IMR-90 (cell line): ENCODE results near the gene ESR1. TPM values are rescaled to one million over a fixed set of nuclear protein-coding genes. Genes with fewer than 3 reads are reported as not detected.

ENCODE experiments used
- ATAC-seq: fragments of 200-7000 bp; cut with Tn5 transposase; 2 replicates; pipeline ENCODE4 v1.9.1; 2020; ENCODE audit warnings: low read depth, mild to moderate bottlenecking, moderate library complexity
- BruUV-seq: library from RNA; stranded (reverse); fragments of 400-500 nt; replicated peaks from 2 replicates; lab custom pipeline; 2021; lab: Mats Ljungman, UMichigan
- CTCF ChIA-PET: fragments of 300-600 bp; formaldehyde crosslinking; extraction: SDS; loops from one replicate; lab custom pipeline; 2021; ENCODE audit warnings: antibody characterized with exemption; lab: Yijun Ruan, JAX
- POLR2A ChIA-PET: fragments of 300-600 bp; sonication (Branson Sonifier 250); formaldehyde crosslinking; loops from one replicate; lab custom pipeline; 2022; ENCODE audit warnings: antibody characterized with exemption; ENCODE audit not compliant: unreplicated experiment; lab: Charles Lee
- DNase-seq: peaks from one replicate; pipeline ENCODE4 v3.0.0; 2013
- H2AFZ ChIP-seq: replicated peaks from 2 replicates; pipeline ENCODE3; 2013; ENCODE audit warnings: low read length, mild to moderate bottlenecking; ENCODE audit not compliant: poor library complexity
- H2AK5ac ChIP-seq: 2 replicates; pipeline ENCODE4 v1.6.1; 2013; ENCODE audit warnings: low read depth, low read length, inconsistent platforms
- H2AK9ac ChIP-seq: replicated peaks from 2 replicates; pipeline ENCODE3; 2013; ENCODE audit warnings: mild to moderate bottlenecking, low read depth, low read length, moderate library complexity; ENCODE audit not compliant: poor library complexity
- H2BK120ac ChIP-seq: 2 replicates; pipeline ENCODE4 v1.6.1; 2013; ENCODE audit warnings: low read depth, low read length, inconsistent platforms
- H2BK15ac ChIP-seq: 3 replicates; pipeline ENCODE4 v1.6.1; 2013; ENCODE audit warnings: low read depth, low read length, inconsistent platforms
- H2BK20ac ChIP-seq: 2 replicates; pipeline ENCODE4 v1.6.1; 2013; ENCODE audit warnings: low read depth, mild to moderate bottlenecking, inconsistent platforms, low read length, moderate library complexity
- H2BK5ac ChIP-seq: 2 replicates; pipeline ENCODE4 v1.6.1; 2013; ENCODE audit warnings: mild to moderate bottlenecking, low read depth, low read length, inconsistent platforms; ENCODE audit not compliant: poor library complexity, severe bottlenecking
- H3K14ac ChIP-seq: replicated peaks from 2 replicates; pipeline ENCODE4 v1.6.1; 2013; ENCODE audit warnings: low read depth, low read length, inconsistent platforms
- H3K18ac ChIP-seq: 2 replicates; pipeline ENCODE4 v1.6.1; 2013; ENCODE audit warnings: low read depth, low read length, control low read depth
- H3K23ac ChIP-seq: 2 replicates; pipeline ENCODE4 v1.6.1; 2013; ENCODE audit warnings: low read depth, low read length, inconsistent platforms
- H3K27ac ChIP-seq: 2 replicates; pipeline ENCODE4 v1.5.1; 2013; ENCODE audit warnings: mild to moderate bottlenecking, control low read depth, low read length; ENCODE audit not compliant: insufficient read depth
- H3K27me3 ChIP-seq: 2 replicates; pipeline ENCODE4 v1.6.1; 2013; ENCODE audit warnings: low read length; ENCODE audit not compliant: control insufficient read depth, insufficient read depth
- H3K36me3 ChIP-seq: 2 replicates; pipeline ENCODE4 v1.6.1; 2013; ENCODE audit warnings: low read length, mixed read lengths; ENCODE audit not compliant: control insufficient read depth, insufficient read depth
- H3K4ac ChIP-seq: 2 replicates; pipeline ENCODE4 v1.6.1; 2013; ENCODE audit warnings: low read depth, low read length, inconsistent platforms
- H3K4me1 ChIP-seq: 2 replicates; pipeline ENCODE4 v1.6.1; 2013; ENCODE audit warnings: low read length, mixed read lengths; ENCODE audit not compliant: control insufficient read depth, insufficient read depth
- H3K4me2 ChIP-seq: 2 replicates; pipeline ENCODE4 v1.6.1; 2013; ENCODE audit warnings: low read depth, mild to moderate bottlenecking, control low read depth, low read length, moderate library complexity
- H3K4me3 ChIP-seq: 2 replicates; pipeline ENCODE4 v1.5.1; 2013; ENCODE audit warnings: low read depth, mild to moderate bottlenecking, control low read depth, low read length, moderate library complexity; ENCODE audit not compliant: insufficient read depth
- H3K56ac ChIP-seq: 2 replicates; pipeline ENCODE4 v1.6.1; 2013; ENCODE audit warnings: low read length, inconsistent platforms; ENCODE audit not compliant: insufficient read depth; ENCODE audit errors: extremely low read depth
- H3K79me1 ChIP-seq, 2 experiments: 2 replicates each; pipeline ENCODE4 v1.6.1; 2013; ENCODE audit warnings: low read length in 2 of 2, inconsistent platforms in 1 of 2, low read depth in 1 of 2
- H3K9ac ChIP-seq: 2 replicates; pipeline ENCODE4 v1.6.1; 2013; ENCODE audit warnings: low read depth, low read length, control low read depth
- H3K9me1 ChIP-seq: 2 replicates; pipeline ENCODE4 v1.6.1; 2013; ENCODE audit warnings: low read length, inconsistent platforms; ENCODE audit not compliant: insufficient read depth
- H3K9me3 ChIP-seq: 2 replicates; pipeline ENCODE4 v1.6.1; 2013; ENCODE audit warnings: low read length; ENCODE audit not compliant: control insufficient read depth, insufficient read depth
- H4K20me1 ChIP-seq: 2 replicates; pipeline ENCODE4 v1.6.1; 2013; ENCODE audit warnings: low read length, inconsistent platforms; ENCODE audit not compliant: insufficient read depth
- H4K5ac ChIP-seq: 2 replicates; pipeline ENCODE4 v1.6.1; 2013; ENCODE audit warnings: mild to moderate bottlenecking, low read depth, low read length, control low read depth
- H4K8ac ChIP-seq, 2 experiments: 2 replicates each; pipeline ENCODE4 v1.6.1; 2013; ENCODE audit warnings: low read depth in 2 of 2, low read length in 2 of 2, control low read depth in 1 of 2, inconsistent platforms in 1 of 2
- H4K91ac ChIP-seq: 2 replicates; pipeline ENCODE4 v1.6.1; 2013; ENCODE audit warnings: low read depth, low read length, inconsistent platforms; ENCODE audit not compliant: insufficient read depth
- BHLHE40 ChIP-seq: fragments of 150-350 bp; IDR thresholded peaks from 2 replicates; pipeline ENCODE4 v1.6.1; 2016; ENCODE audit warnings: mild to moderate bottlenecking, low read depth, low read length
- CEBPB ChIP-seq: IDR thresholded peaks from 2 replicates; pipeline ENCODE4 v1.6.1; 2012; ENCODE audit warnings: low read depth, low read length, improper control_type of control experiment
- MAFK ChIP-seq: IDR thresholded peaks from 2 replicates; pipeline ENCODE4 v1.6.1; 2012; ENCODE audit warnings: low read depth, low read length, improper control_type of control experiment
- MXI1 ChIP-seq: IDR thresholded peaks from 2 replicates; pipeline ENCODE4 v1.6.1; 2012; ENCODE audit warnings: low read depth, mild to moderate bottlenecking, low read length, moderate library complexity, borderline replicate concordance
- NFE2L2 ChIP-seq: fragments of 150-350 bp; IDR thresholded peaks from 2 replicates; pipeline ENCODE4 v1.6.1; 2016; ENCODE audit warnings: low read depth, mild to moderate bottlenecking, low read length
- POLR2A ChIP-seq: IDR thresholded peaks from 2 replicates; pipeline ENCODE4 v1.6.1; 2012; ENCODE audit warnings: mild to moderate bottlenecking, low read depth, low read length
- RAD21 ChIP-seq: IDR thresholded peaks from 2 replicates; pipeline ENCODE4 v1.6.1; 2012; ENCODE audit warnings: low read length, improper control_type of control experiment
- RFX5 ChIP-seq: IDR thresholded peaks from 2 replicates; pipeline ENCODE4 v1.8.0; 2012; ENCODE audit warnings: low read depth, mild to moderate bottlenecking, low read length, moderate library complexity
- SMC3 ChIP-seq: fragments of 150-350 bp; IDR thresholded peaks from 2 replicates; pipeline ENCODE4 v1.6.1; 2016; ENCODE audit warnings: low read depth, mild to moderate bottlenecking, antibody characterized with exemption, low read length, moderate library complexity
- WGBS, 2 experiments: methylation state at CpG; one replicate each; pipeline versions ENCODE4 v1.1.5 to v1.1.7; 2013; ENCODE audit warnings: missing lambda C conversion rate in 2 of 2; ENCODE audit not compliant: insufficient read length in 1 of 2; ENCODE audit errors: extremely low coverage in 2 of 2; 5-methylcytosine and 5-hydroxymethylcytosine counted together
- dilution Hi-C: fragments of 300-500 bp; cut with HindIII; formaldehyde crosslinking; loops from one replicate; pipeline ENCODE4 v1.14.3; 2018; ENCODE audit warnings: low sequenced_read_pairs; ENCODE audit not compliant: unreplicated experiment
- in situ Hi-C: fragments of 300-500 bp; cut with MboI; formaldehyde crosslinking; loops from 3 replicates; pipeline ENCODE4 v1.14.3; 2019; ENCODE audit warnings: low sequenced_read_pairs, inconsistent platforms, mixed read lengths
- intact Hi-C: fragments of 100-400 bp; cut with micrococcal nuclease; formaldehyde crosslinking; loops from 2 replicates; pipeline ENCODE4 v1.10.0; 2022
- polyA plus RNA-seq, 3 experiments: library from polyadenylated mRNA; depleted of rRNA; stranded (reverse); fragments of >200 nt; gene quantifications; 2 replicates each; pipeline ENCODE4 v1.2.3, GENCODE V29; 2012; ENCODE audit warnings: low replicate concordance in 1 of 3
- total RNA-seq: library from RNA; depleted of rRNA; stranded (reverse); fragments of >200 nt; gene quantifications from 2 replicates; pipeline ENCODE4 v1.2.3, GENCODE V29; 2012
- TF ChIP-seq, protein P1 (sequence below): fragments of 150-350 bp; IDR thresholded peaks from 2 replicates; pipeline ENCODE4 v1.6.1; 2016; ENCODE audit warnings: low read depth, mild to moderate bottlenecking, low read length, moderate library complexity, borderline replicate concordance
- TF ChIP-seq, protein P2 (sequence below): fragments of 150-350 bp; IDR thresholded peaks from 2 replicates; pipeline ENCODE4 v1.6.1; 2017; ENCODE audit warnings: mild to moderate bottlenecking, antibody characterized with exemption, low read length, low read depth
- TF ChIP-seq, protein P3 (sequence below): conservative IDR thresholded peaks from 2 replicates; pipeline ENCODE4 v1.5.1; 2012; ENCODE audit warnings: mild to moderate bottlenecking, low read depth, low read length, improper control_type of control experiment

The ESR1 gene
- total and polyA plus RNA-seq, 2 of the 4 experiments (the other 2 are of a cell fraction): not detected

DNA sequence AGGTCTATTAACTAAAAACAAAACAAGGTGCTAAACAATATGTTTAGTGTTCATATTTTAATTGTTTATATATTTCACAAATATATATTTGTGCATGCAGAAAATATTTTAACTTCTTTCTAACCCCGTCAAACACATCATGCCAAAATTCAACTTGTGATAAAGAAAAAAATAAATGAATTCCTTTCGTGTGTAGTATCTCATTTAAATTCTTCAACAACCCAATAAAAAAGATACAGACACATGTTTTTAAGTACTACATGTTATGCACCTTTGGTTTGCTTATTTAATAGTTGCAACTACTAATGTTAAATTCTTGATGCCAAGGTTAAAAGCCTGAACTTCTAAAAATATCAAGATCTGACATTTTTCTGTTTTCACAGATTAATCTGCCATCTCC is 252.4 kb downstream of the ESR1 start:
- Histone ChIP-seq H2BK20ac (no peak overlapping the region), H3K4ac (no peak overlapping the region), H4K20me1 (no peaks in the 10 kb centered on the region), H2AK9ac (no peak overlapping the region), H3K23ac (no peak overlapping the region), H4K5ac (no peak overlapping the region), H3K4me2 (no peak overlapping the region), H3K4me1 (no peaks in the 10 kb centered on the region), H3K9me1 (no peaks in the 10 kb centered on the region), H2BK5ac (no peak overlapping the region), H4K91ac (no peak overlapping the region), H3K36me3 (no peaks in the 10 kb centered on the region), H3K79me1 (no peaks in the 10 kb centered on the region), H3K9ac (no peak overlapping the region), H2AFZ (no peak overlapping the region), H2AK5ac (no peak overlapping the region), H4K8ac (no peak overlapping the region), H3K4me3 (no peak overlapping the region), H3K18ac (no peak overlapping the region), H3K14ac (no peak overlapping the region), H3K9me3 (no peaks in the 10 kb centered on the region), H3K56ac (no peak overlapping the region), H3K27ac (no peak overlapping the region), H3K27me3 (no peaks in the 10 kb centered on the region; the same call in 1 of the 2 replicates), H2BK120ac (no peak overlapping the region), H2BK15ac (no peak overlapping the region)
- POLR2A ChIA-PET: no interaction called here
- DNase-seq (no peak), ATAC-seq (no peak)
- CTCF ChIA-PET: no interaction called here
- intact Hi-C loops: no loop called here
- BruUV-seq: no TSS peak
- TF ChIP-seq MAFK: no peak
- TF ChIP-seq BHLHE40: no peak
- no peak for TF ChIP-seq NFE2L2
- TF ChIP-seq, protein P1, sequence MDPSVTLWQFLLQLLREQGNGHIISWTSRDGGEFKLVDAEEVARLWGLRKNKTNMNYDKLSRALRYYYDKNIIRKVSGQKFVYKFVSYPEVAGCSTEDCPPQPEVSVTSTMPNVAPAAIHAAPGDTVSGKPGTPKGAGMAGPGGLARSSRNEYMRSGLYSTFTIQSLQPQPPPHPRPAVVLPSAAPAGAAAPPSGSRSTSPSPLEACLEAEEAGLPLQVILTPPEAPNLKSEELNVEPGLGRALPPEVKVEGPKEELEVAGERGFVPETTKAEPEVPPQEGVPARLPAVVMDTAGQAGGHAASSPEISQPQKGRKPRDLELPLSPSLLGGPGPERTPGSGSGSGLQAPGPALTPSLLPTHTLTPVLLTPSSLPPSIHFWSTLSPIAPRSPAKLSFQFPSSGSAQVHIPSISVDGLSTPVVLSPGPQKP: no peak
- TF ChIP-seq, protein P2, sequence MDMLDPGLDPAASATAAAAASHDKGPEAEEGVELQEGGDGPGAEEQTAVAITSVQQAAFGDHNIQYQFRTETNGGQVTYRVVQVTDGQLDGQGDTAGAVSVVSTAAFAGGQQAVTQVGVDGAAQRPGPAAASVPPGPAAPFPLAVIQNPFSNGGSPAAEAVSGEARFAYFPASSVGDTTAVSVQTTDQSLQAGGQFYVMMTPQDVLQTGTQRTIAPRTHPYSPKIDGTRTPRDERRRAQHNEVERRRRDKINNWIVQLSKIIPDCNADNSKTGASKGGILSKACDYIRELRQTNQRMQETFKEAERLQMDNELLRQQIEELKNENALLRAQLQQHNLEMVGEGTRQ: no peak
- no peak for TF ChIP-seq POLR2A
- no peak for TF ChIP-seq SMC3
- no peak for TF ChIP-seq RFX5
- no peak for TF ChIP-seq CEBPB
- TF ChIP-seq RAD21: no peak
- TF ChIP-seq, protein P3, sequence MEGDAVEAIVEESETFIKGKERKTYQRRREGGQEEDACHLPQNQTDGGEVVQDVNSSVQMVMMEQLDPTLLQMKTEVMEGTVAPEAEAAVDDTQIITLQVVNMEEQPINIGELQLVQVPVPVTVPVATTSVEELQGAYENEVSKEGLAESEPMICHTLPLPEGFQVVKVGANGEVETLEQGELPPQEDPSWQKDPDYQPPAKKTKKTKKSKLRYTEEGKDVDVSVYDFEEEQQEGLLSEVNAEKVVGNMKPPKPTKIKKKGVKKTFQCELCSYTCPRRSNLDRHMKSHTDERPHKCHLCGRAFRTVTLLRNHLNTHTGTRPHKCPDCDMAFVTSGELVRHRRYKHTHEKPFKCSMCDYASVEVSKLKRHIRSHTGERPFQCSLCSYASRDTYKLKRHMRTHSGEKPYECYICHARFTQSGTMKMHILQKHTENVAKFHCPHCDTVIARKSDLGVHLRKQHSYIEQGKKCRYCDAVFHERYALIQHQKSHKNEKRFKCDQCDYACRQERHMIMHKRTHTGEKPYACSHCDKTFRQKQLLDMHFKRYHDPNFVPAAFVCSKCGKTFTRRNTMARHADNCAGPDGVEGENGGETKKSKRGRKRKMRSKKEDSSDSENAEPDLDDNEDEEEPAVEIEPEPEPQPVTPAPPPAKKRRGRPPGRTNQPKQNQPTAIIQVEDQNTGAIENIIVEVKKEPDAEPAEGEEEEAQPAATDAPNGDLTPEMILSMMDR: no peak
- TF ChIP-seq MXI1: no peak
- no CpG with 5 or more reads among the region's 2 CpGs for WGBS, 2 experiments
- in situ Hi-C loops: no loop called here
- dilution Hi-C loops: no loop called here
